NCI-H146 treated with DMSO at 0.1 percent for 48 hours (cell line): ENCODE results near the gene PPIP5K1.

Experiments
- DNase-seq: peaks from one replicate; lab custom pipeline; 2025; ENCODE audit not compliant: unreplicated experiment; lab: John Stamatoyannopoulos, UW

Gene PPIP5K1

GRCh38 chr15:43519196-43519595, 70.8 kb downstream of the PPIP5K1 start:
- no peak for DNase-seq

- peak; percentile 38 for DNase-seq
Observed at GRCh38 chr15:43518197-43518761, 71.7 kb downstream of the PPIP5K1 start.

- DNase-seq = no peak
Observed at GRCh38 chr15:43517354-43518196, 72.4 kb downstream of the PPIP5K1 start, which contains the start of gene MAP1A. TSS of gene MAP1A (plus strand) at chr15:43517608. CDS start at chr15:43521474, 3,866 bp downstream.

GRCh38 chr15:43516801-43517353, 73.1 kb downstream of the PPIP5K1 start:
- DNase-seq = no peak

GRCh38 chr15:43516185-43516584, 73.8 kb downstream of the PPIP5K1 start:
- no peak for DNase-seq

GRCh38 chr15:43515741-43516140, 74.3 kb downstream of the PPIP5K1 start:
- DNase-seq = no peak

GRCh38 chr15:43514241-43515057, 75.6 kb downstream of the PPIP5K1 start:
- DNase-seq = peak; percentile 25

- no peak for DNase-seq
Observed at GRCh38 chr15:43513550-43513949, 76.5 kb downstream of the PPIP5K1 start.

- DNase-seq = peak; percentile 65
Observed at GRCh38 chr15:43511012-43511885, 78.8 kb downstream of the PPIP5K1 start.

GRCh38 chr15:43510200-43511011, 79.6 kb downstream of the PPIP5K1 start:
- peak; percentile 84 for DNase-seq

GRCh38 chr15:43509660-43510199, 80.3 kb downstream of the PPIP5K1 start:
- no peak for DNase-seq

- no peak for DNase-seq
Observed at GRCh38 chr15:43508991-43509659, 80.9 kb downstream of the PPIP5K1 start.

GRCh38 chr15:43508421-43508820, 81.6 kb downstream of the PPIP5K1 start:
- no peak for DNase-seq

GRCh38 chr15:43505738-43506137, 84.3 kb downstream of the PPIP5K1 start:
- no peak for DNase-seq

- DNase-seq = no peak
Observed at GRCh38 chr15:43499635-43500034, 90.4 kb downstream of the PPIP5K1 start.

- no peak for DNase-seq
Observed at GRCh38 chr15:43498990-43499389, 91.0 kb downstream of the PPIP5K1 start.

- no peak for DNase-seq
Observed at GRCh38 chr15:43493703-43494472, 96.1 kb downstream of the PPIP5K1 start.
